IPS-15b (cell line): ENCODE results near the gene ADAMTS12.

ENCODE experiments used
- H3K27me3 ChIP-seq: one replicate; pipeline ENCODE4 v1.6.1; 2013; ENCODE audit warnings: low read length; ENCODE audit not compliant: control insufficient read depth, insufficient read depth
- H3K36me3 ChIP-seq: one replicate; pipeline ENCODE4 v1.6.1; 2013; ENCODE audit warnings: low read length; ENCODE audit not compliant: control insufficient read depth, insufficient read depth
- H3K4me1 ChIP-seq: one replicate; pipeline ENCODE4 v1.6.1; 2013; ENCODE audit warnings: mild to moderate bottlenecking, low read length; ENCODE audit not compliant: control insufficient read depth, insufficient read depth
- H3K4me3 ChIP-seq: one replicate; pipeline ENCODE4 v1.5.1; 2013; ENCODE audit warnings: low read depth, low read length
- H3K9ac ChIP-seq: one replicate; pipeline ENCODE4 v1.6.1; 2013; ENCODE audit warnings: low read depth, mild to moderate bottlenecking, low read length
- H3K9me3 ChIP-seq: one replicate; pipeline ENCODE4 v1.6.1; 2013; ENCODE audit warnings: mild to moderate bottlenecking, low read length; ENCODE audit not compliant: control insufficient read depth, insufficient read depth

Gene ADAMTS12

DNA sequence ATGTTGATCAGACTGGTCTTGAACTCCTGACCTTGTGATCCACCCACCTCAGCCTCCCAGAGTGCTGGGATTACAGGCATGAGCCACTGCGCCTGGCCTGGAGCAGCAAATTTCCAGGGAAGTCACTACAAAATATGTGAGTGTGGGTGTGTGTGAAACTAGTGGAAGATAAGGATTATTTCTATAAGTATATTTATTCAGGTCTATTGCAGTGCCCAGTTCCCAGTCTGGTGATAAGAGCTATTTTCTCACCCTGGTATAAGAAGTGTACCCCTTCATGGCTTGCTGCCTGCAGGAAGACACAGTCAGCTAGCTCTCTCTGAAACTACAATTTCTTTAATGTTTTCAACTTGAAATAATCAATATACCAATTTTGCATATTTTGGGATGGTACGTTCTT lies 414.0 kb downstream of the ADAMTS12 start:
- no peaks in the 10 kb centered on the region for H3K27me3 ChIP-seq

DNA sequence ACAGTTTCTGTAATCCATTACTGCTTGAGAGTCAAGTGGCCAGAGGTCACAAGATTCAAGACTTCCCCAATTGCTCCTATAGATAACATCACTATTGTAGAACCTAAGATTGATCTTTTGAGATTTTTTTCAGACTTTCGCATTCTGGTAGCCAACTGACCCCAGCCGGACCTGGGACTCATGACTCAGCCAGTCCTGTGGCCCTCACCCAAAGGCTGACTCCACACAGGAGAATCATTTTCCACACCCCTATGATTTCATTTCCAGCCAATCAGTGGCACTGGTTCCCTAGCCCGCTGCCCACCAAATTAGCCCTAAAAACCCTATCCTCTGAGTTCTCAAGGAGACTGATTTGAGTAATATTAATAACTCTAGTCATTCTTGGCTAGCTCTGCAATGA lies 414.8 kb downstream of the ADAMTS12 start:
- H3K27me3 ChIP-seq = no peaks in the 10 kb centered on the region
- peaks cover 12% of the 10 kb centered on the region for H3K4me1 ChIP-seq
- no peak overlapping the region for H3K4me3 ChIP-seq
- H3K9me3 ChIP-seq = no peaks in the 10 kb centered on the region
- H3K36me3 ChIP-seq = peaks cover 5% of the 10 kb centered on the region
- no peak overlapping the region for H3K9ac ChIP-seq

More for the DNA sequence above, 414.0 kb downstream of the ADAMTS12 start:
- H3K9me3 ChIP-seq = no peaks in the 10 kb centered on the region
- no peak overlapping the region for H3K4me3 ChIP-seq
- no peak overlapping the region for H3K9ac ChIP-seq
- peaks cover 5% of the 10 kb centered on the region for H3K36me3 ChIP-seq
- peaks cover 11% of the 10 kb centered on the region for H3K4me1 ChIP-seq

DNA sequence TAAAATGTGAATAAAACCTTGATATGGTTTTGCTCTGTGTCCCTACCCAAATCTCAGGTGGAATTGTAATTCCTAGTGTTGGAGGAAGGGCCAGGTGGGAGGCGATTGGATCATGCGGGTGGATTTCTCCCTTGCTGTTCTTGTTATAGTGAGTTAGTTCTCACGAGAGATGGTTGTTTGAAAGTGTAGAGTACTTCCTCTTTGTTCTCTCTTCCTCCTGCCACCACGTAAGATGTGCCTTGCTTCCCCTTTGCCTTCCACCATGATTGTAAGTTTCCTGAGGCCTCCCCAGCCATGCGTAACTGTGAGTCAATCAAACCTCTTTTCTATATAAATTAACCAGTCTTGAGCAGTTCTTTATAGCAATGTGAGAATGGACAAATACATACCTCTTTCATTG lies 416.1 kb downstream of the ADAMTS12 start:
- Histone ChIP-seq H3K4me1 (peaks cover 12% of the 10 kb centered on the region), H3K4me3 (no peak overlapping the region), H3K27me3 (no peaks in the 10 kb centered on the region), H3K9ac (no peak overlapping the region), H3K36me3 (peaks cover 9% of the 10 kb centered on the region), H3K9me3 (no peaks in the 10 kb centered on the region)

DNA sequence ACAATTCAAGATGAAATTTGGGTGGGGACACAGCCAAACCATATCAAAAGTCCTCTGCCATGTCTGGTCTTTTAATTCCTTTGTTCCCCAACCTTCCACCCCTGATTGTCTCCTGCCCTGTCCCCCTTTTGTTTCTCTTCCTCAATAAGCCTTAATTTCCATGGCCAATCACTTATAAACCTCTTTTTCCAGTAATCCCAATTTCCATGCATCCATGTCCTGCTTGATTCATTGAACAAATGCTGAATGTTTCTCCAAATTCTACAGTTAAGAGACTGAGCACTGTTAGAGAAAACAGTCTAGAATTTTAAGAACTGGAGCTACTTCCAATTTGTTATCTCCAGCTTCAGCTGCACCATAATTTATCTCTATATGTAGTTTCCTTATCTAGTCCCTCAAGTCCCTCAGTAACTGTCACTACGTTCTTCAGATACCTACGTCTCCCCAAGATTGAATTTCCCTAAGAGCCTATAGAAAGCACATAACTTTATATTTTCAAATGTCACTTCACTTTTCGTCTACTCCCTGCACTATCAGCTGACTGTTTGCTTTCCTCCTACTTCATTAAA lies 416.8 kb downstream of the ADAMTS12 start:
- Histone ChIP-seq H3K4me3 (no peak overlapping the region), H3K4me1 (peaks cover 14% of the 10 kb centered on the region), H3K9me3 (no peaks in the 10 kb centered on the region), H3K27me3 (no peaks in the 10 kb centered on the region), H3K36me3 (peaks cover 16% of the 10 kb centered on the region), H3K9ac (no peak overlapping the region)

DNA sequence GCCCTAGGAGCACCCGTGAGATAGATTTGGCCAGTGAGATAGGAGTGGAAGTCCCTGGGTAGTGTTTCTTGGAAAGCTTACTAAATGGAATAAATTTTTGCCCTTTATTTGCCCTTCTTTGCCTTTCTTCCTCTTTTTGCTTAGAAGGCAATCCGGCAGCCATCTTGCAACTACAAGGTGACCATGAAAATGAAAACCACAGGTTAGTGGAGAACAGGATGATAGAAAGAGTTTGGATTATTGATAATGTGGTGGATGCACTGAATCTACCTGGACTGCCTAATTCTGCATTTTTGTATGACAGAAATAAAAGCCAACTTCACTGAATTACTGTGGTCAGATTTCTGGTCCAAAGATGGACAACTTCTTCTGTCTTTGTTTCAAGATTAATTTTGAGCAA lies 417.8 kb downstream of the ADAMTS12 start:
- Histone ChIP-seq H3K9ac (no peak overlapping the region), H3K4me3 (no peak overlapping the region), H3K4me1 (peaks cover 14% of the 10 kb centered on the region), H3K36me3 (peaks cover 19% of the 10 kb centered on the region), H3K9me3 (no peaks in the 10 kb centered on the region), H3K27me3 (no peaks in the 10 kb centered on the region)
